Measurements from ENCODE around the gene OR1N2.

DNA sequence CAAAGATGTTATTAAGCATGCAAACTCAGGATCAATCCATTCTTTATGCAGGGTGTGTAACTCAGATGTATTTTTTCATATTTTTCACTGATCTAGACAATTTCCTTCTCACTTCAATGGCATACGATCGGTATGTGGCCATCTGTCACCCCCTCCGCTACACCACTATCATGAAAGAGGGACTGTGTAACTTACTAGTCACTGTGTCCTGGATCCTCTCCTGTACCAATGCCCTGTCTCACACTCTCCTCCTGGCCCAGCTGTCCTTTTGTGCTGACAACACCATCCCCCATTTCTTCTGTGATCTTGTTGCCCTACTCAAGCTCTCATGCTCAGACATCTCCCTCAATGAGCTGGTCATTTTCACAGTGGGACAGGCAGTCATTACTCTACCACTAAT, 33.5 kb upstream of the OR1N2 start:
- TF ChIP-seq CTCF (IDR thresholded peaks at IDR 0.05) (no peak), POLR2A (IDR thresholded peaks at IDR 0.05) (no peak)
